Measurements from ENCODE around the gene CBFA2T2.

- TF ChIP-seq SMC3 (IDR thresholded peaks at IDR 0.05; ENCODE audit: low read depth, low read length), result no peak
- TF ChIP-seq CTCF (conservative IDR thresholded peaks at IDR 0.05; ENCODE audit: low read depth, low read length), result no peak
- no peak for TF ChIP-seq MAZ (IDR thresholded peaks at IDR 0.05; ENCODE audit: borderline replicate concordance, low read depth, low read length)
- TF ChIP-seq POLR2A (IDR thresholded peaks at IDR 0.05; ENCODE audit: low read depth, low read length), result no peak
- no peak for TF ChIP-seq RAD21 (IDR thresholded peaks at IDR 0.05; ENCODE audit: low read length)
- no peak for TF ChIP-seq CEBPB (IDR thresholded peaks at IDR 0.05; ENCODE audit: low read depth, low read length)
Measured at GRCh38 chr20:33636776-33637175, 146.9 kb downstream of the CBFA2T2 start.

All from IMR-90 (cell line).